OCI-LY3 (cell line): ENCODE data around the gene ZCCHC24.

ENCODE experiments used
- EZH2phosphoT487 ChIP-seq: fragments of 200-600 bp; shearing (Covaris generic); IDR thresholded peaks from 2 replicates; pipeline ENCODE4 v1.6.1; 2018; ENCODE audit warnings: antibody characterized with exemption, mixed run types, low read depth
- TF ChIP-seq, protein P1 (sequence below): fragments of 200-600, 300-600 bp; sonication (generic); IDR thresholded peaks from 2 replicates; pipeline ENCODE4 v1.5.1; 2014; ENCODE audit warnings: antibody characterized with exemption, low read length, low read depth

DNA sequence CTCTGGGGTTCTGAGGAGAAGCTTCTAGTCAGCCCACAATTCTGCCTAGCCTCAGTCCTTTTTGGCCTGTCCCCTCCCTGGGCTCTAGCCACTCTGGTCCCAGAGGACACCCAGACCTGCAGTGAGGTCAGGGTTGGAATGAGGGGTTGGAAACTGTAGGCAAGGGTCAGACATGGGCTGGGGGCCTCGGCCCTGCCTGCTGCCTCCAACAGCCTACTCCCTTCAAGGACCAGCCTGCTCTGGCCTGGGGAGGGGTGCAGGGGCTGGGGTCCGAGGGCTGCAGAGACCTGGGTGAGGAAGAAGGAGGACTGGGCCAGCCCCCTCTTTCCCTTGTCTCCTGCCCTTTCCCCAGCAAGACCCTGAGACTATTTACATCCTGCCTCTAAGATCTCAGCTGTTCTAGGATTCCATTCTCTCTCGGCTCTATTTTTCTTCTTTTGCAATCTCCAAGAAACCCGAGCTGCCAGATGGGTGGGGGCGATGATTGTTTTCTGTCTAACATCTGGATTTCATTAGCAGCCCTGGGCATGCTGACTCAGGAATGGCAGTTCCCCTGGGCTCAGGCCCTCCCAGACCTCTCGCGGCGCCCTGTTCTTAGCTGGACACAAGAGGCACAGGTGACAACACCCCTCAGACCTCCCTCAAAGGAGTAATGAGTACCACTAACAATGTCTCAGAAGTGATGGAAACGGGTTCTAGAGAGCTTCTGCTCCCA lies 23.1 kb downstream of the ZCCHC24 start:
- TF ChIP-seq, protein P1, sequence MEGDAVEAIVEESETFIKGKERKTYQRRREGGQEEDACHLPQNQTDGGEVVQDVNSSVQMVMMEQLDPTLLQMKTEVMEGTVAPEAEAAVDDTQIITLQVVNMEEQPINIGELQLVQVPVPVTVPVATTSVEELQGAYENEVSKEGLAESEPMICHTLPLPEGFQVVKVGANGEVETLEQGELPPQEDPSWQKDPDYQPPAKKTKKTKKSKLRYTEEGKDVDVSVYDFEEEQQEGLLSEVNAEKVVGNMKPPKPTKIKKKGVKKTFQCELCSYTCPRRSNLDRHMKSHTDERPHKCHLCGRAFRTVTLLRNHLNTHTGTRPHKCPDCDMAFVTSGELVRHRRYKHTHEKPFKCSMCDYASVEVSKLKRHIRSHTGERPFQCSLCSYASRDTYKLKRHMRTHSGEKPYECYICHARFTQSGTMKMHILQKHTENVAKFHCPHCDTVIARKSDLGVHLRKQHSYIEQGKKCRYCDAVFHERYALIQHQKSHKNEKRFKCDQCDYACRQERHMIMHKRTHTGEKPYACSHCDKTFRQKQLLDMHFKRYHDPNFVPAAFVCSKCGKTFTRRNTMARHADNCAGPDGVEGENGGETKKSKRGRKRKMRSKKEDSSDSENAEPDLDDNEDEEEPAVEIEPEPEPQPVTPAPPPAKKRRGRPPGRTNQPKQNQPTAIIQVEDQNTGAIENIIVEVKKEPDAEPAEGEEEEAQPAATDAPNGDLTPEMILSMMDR, result no peak
- no peak for TF ChIP-seq EZH2phosphoT487
